Smooth muscle cell of the brain vasculature (primary cell): ENCODE measurements around the gene PCBP3.

Experiments
- DNase-seq: peaks from one replicate; pipeline ENCODE4 v3.0.0-alpha.2; 2012; ENCODE audit warnings: low read depth, low spot score

PCBP3 gene

GRCh38 chr21:45979651-45980050 is 336.1 kb downstream of the PCBP3 start:
- no peak for DNase-seq

- no peak for DNase-seq
Measured at GRCh38 chr21:45980271-45980670, 336.7 kb downstream of the PCBP3 start.

- DNase-seq, result no peak
Measured at GRCh38 chr21:45980697-45981096, 337.2 kb downstream of the PCBP3 start.

- peak; percentile 79 for DNase-seq
Measured at GRCh38 chr21:45981151-45982091, 337.9 kb downstream of the PCBP3 start, which contains the start of gene COL6A1. TSS of gene COL6A1 (plus strand) at chr21:45981770. CDS start at chr21:45981851, 81 bp downstream.

GRCh38 chr21:45982092-45982757 is 338.7 kb downstream of the PCBP3 start:
- DNase-seq, result no peak

GRCh38 chr21:45982758-45983648 is 339.5 kb downstream of the PCBP3 start:
- no peak for DNase-seq

- DNase-seq, result no peak
Measured at GRCh38 chr21:45983649-45983965, 340.1 kb downstream of the PCBP3 start.

GRCh38 chr21:45983981-45984551 is 340.5 kb downstream of the PCBP3 start:
- DNase-seq, result no peak

GRCh38 chr21:45984584-45985095 is 341.1 kb downstream of the PCBP3 start:
- no peak for DNase-seq

GRCh38 chr21:45985471-45986315 is 342.2 kb downstream of the PCBP3 start:
- no peak for DNase-seq

GRCh38 chr21:45986316-45987051 is 343.0 kb downstream of the PCBP3 start:
- no peak for DNase-seq

GRCh38 chr21:45987121-45987711 is 343.7 kb downstream of the PCBP3 start:
- no peak for DNase-seq

- DNase-seq, result no peak
Measured at GRCh38 chr21:45988366-45989347, 345.1 kb downstream of the PCBP3 start.

GRCh38 chr21:45989355-45990048 is 346.0 kb downstream of the PCBP3 start:
- no peak for DNase-seq

- no peak for DNase-seq
Measured at GRCh38 chr21:45990049-45990711, 346.7 kb downstream of the PCBP3 start.

- DNase-seq, result no peak
Measured at GRCh38 chr21:45990741-45991605, 347.4 kb downstream of the PCBP3 start.
